ENCODE results near the gene NTSR1. TPM values are rescaled to one million over a fixed set of nuclear protein-coding genes. Genes with fewer than 3 reads are reported as not detected.

NTSR1 gene
- total RNA-seq, 1 donor from 2014 or later: 0.24 TPM

DNA sequence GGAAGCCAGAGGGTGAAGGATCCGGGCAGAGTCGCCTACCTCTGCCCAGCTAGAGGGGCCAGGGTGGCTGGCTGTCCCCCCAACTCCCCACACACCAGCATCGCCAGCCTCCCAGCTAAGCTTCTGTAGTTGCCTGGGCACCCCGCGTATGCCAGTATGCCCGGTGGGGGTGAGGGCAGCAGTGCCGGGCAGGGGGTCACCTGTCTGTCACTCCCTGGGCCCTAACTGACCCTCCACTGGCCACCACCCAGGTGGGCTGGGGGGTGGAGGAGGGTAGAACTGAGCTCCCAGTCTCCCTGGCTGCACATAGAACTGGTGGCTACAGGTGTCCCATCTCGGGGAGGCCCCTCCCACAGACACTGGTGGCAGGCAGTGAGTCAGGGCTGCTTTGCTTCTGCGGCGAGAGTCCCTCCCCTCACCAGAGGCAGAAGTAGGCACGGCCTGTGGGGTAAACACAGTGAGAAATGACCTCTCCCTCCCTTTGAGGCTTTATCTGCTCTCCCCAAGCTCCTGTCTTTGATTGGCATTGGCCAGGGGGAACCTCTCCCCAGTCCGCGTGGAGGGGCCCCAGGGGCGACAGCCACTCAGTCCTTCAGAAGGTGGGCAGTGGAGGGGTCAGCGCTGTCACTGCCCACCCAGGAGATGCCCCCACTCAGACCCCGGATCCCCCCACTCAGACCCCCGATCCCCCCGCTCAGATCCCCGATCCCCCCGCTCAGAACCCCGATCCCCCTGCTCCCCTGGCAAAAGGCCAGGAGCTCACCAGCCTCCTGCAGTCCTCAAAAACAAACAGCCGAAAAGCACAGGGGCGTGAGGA, 2.5 kb downstream of the NTSR1 start:
- Mint-ChIP-seq H3K27ac (no peak overlapping the region), H3K4me1 (ENCODE audit: unreplicated experiment) (peaks cover 1% of the 10 kb centered on the region), H3K36me3 (no peaks in the 10 kb centered on the region), H3K9me3 (no peaks in the 10 kb centered on the region), H3K27me3 (peaks cover 69% of the 10 kb centered on the region), H3K4me3 (no peak overlapping the region)
- TF ChIP-seq, protein P1, sequence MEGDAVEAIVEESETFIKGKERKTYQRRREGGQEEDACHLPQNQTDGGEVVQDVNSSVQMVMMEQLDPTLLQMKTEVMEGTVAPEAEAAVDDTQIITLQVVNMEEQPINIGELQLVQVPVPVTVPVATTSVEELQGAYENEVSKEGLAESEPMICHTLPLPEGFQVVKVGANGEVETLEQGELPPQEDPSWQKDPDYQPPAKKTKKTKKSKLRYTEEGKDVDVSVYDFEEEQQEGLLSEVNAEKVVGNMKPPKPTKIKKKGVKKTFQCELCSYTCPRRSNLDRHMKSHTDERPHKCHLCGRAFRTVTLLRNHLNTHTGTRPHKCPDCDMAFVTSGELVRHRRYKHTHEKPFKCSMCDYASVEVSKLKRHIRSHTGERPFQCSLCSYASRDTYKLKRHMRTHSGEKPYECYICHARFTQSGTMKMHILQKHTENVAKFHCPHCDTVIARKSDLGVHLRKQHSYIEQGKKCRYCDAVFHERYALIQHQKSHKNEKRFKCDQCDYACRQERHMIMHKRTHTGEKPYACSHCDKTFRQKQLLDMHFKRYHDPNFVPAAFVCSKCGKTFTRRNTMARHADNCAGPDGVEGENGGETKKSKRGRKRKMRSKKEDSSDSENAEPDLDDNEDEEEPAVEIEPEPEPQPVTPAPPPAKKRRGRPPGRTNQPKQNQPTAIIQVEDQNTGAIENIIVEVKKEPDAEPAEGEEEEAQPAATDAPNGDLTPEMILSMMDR (conservative IDR thresholded peaks at IDR 0.05): no peak
- DNase-seq (ENCODE audit: extremely low spot score, unreplicated experiment): no peak

DNA sequence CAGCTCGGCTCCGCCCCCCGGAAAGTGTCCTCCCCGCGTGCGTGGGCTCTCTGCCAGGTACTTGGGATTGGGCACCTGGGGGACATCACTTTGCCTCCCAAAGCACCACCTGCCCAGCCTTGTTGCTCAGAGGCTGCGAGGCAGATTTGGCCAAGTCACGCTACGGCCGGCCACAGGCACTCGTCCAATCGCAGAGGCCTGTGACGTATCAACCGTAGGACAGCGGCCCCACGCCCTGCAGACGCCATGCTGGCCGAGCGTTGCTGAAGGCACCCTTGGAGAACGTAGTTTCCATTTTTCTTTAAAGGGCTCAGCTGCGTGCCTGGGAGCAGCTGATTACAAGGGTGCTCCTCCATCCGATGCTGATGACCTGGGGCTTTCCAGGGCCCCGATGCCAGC, 3.1 kb downstream of the NTSR1 start:
- H3K27ac Mint-ChIP-seq: no peak overlapping the region
- H3K4me1 Mint-ChIP-seq (ENCODE audit: unreplicated experiment): peaks cover 6% of the 10 kb centered on the region
- no peaks in the 10 kb centered on the region for H3K9me3 Mint-ChIP-seq
- no peak for DNase-seq (ENCODE audit: extremely low spot score, unreplicated experiment)
- peaks cover 69% of the 10 kb centered on the region for H3K27me3 Mint-ChIP-seq
- TF ChIP-seq, protein P1 (conservative IDR thresholded peaks at IDR 0.05): no peak
- H3K4me3 Mint-ChIP-seq: no peak overlapping the region
- H3K36me3 Mint-ChIP-seq: no peaks in the 10 kb centered on the region

DNA sequence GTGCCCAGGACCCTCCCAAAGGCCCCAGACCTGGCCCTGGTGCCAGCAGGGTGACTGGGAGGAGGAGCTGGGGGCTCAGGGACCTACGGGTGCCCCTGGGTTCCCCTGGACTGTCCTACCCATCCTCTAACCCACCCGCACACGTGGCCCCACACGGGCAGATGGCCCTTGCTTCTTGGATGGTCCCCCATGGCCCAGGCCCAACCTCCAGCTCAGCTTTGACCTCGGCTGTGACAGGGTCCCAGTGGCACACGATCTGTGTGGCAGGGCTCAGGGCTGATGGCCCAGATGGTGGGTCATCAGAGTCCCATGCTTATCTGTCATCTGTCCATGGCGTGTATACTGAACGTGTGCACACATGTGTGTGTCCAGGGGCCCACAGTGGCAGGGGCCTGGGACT, 4.0 kb downstream of the NTSR1 start:
- Mint-ChIP-seq H3K9me3 (no peaks in the 10 kb centered on the region), H3K27ac (no peak overlapping the region), H3K4me3 (no peak overlapping the region), H3K36me3 (no peaks in the 10 kb centered on the region), H3K4me1 (ENCODE audit: unreplicated experiment) (peaks cover 6% of the 10 kb centered on the region), H3K27me3 (peaks cover 64% of the 10 kb centered on the region)
- TF ChIP-seq, protein P1 (conservative IDR thresholded peaks at IDR 0.05): no peak
- no peak for DNase-seq (ENCODE audit: extremely low spot score, unreplicated experiment)

DNA sequence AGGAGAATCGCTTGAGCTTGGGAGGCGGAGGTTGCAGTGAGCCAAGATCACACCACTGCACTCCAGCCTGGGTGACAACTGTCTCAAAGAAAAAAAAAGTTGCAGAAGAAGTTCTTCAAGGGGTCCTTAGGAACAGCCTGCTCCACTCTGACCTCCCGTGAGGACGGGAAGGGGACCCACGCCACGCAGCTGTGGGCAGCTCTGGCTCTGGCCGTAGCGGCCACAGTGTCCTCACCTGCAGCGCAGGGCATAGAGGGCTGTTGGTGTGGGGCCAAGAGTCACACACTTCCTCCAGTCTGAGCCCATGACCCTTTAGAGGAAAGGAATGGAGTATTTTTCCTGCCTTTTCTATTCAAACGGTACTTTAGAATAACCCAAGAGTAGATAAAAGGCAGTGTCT, 5.4 kb downstream of the NTSR1 start:
- no peak for DNase-seq (ENCODE audit: extremely low spot score, unreplicated experiment)
- Mint-ChIP-seq H3K9me3 (no peaks in the 10 kb centered on the region), H3K36me3 (no peaks in the 10 kb centered on the region), H3K4me3 (no peak overlapping the region), H3K27ac (no peak overlapping the region), H3K27me3 (peaks cover 64% of the 10 kb centered on the region), H3K4me1 (ENCODE audit: unreplicated experiment) (peaks cover 6% of the 10 kb centered on the region)
- TF ChIP-seq, protein P1 (conservative IDR thresholded peaks at IDR 0.05): no peak

DNA sequence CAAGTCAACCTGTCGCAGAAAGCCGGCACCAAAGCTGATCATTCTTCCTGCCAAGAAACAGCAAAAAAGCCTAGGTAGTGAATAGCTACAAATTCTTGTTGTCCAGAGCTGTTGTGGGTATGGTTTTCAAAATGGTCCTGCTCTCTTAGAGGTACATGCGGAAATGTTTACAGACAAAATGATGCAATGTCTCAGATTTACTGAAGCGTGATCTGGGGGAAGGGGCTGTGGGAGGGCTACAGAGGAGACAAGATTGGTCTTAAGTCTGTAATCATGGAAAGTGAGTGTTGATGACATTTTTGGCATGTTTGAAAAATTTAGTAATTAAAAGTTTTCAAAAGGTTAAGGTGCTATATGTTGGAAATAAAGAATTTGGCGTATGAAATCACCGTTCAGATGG, 6.2 kb downstream of the NTSR1 start:
- no peak overlapping the region for H3K27ac Mint-ChIP-seq
- peaks cover 67% of the 10 kb centered on the region for H3K27me3 Mint-ChIP-seq
- TF ChIP-seq, protein P1 (conservative IDR thresholded peaks at IDR 0.05): no peak
- no peaks in the 10 kb centered on the region for H3K36me3 Mint-ChIP-seq
- H3K9me3 Mint-ChIP-seq: peaks cover 6% of the 10 kb centered on the region
- no peak for DNase-seq (ENCODE audit: extremely low spot score, unreplicated experiment)
- no peak overlapping the region for H3K4me3 Mint-ChIP-seq
- H3K4me1 Mint-ChIP-seq (ENCODE audit: unreplicated experiment): peaks cover 6% of the 10 kb centered on the region

All from type B pancreatic cell (in vitro differentiated cells).